Neural crest cell (in vitro differentiated cells): ENCODE results near the gene FAM237A. TPM values are rescaled to one million over a fixed set of nuclear protein-coding genes. Genes with fewer than 3 reads are reported as not detected.

Experiments
- DNase-seq: peaks from one replicate; pipeline ENCODE4 v3.0.0; 2021; ENCODE audit warnings: low read depth, mixed read lengths, low spot score
- H3K27ac Mint-ChIP-seq: one replicate; pipeline ENCODE4 v1.8.0; 2021; ENCODE audit warnings: mild to moderate bottlenecking, mixed read lengths; ENCODE audit not compliant: unreplicated experiment
- H3K27me3 Mint-ChIP-seq: 2 replicates; pipeline ENCODE4 v1.8.0; 2021; ENCODE audit warnings: low read depth, mild to moderate bottlenecking, mixed read lengths
- H3K36me3 Mint-ChIP-seq: 2 replicates; pipeline ENCODE4 v1.8.0; 2021; ENCODE audit warnings: low read depth, mild to moderate bottlenecking, mixed read lengths
- H3K4me1 Mint-ChIP-seq: 2 replicates; pipeline ENCODE4 v1.8.0; 2021; ENCODE audit warnings: mixed read lengths
- H3K4me3 Mint-ChIP-seq: one replicate; pipeline ENCODE4 v1.8.0; 2021; ENCODE audit warnings: mild to moderate bottlenecking, mixed read lengths
- H3K9me3 Mint-ChIP-seq: 2 replicates; pipeline ENCODE4 v1.8.0; 2021; ENCODE audit warnings: mixed read lengths
- total RNA-seq: library from RNA; stranded (reverse); gene quantifications from 2 replicates; pipeline ENCODE4 v1.2.1, GENCODE V29; 2021
- TF ChIP-seq, protein P1 (sequence below): fragments of 200-600 bp; sonication (generic); conservative IDR thresholded peaks from 2 replicates; pipeline ENCODE4 v1.5.0; 2021; ENCODE audit warnings: antibody characterized with exemption, mild to moderate bottlenecking

The FAM237A gene
- total RNA-seq, 1 donor from 2014 or later = not detected

DNA sequence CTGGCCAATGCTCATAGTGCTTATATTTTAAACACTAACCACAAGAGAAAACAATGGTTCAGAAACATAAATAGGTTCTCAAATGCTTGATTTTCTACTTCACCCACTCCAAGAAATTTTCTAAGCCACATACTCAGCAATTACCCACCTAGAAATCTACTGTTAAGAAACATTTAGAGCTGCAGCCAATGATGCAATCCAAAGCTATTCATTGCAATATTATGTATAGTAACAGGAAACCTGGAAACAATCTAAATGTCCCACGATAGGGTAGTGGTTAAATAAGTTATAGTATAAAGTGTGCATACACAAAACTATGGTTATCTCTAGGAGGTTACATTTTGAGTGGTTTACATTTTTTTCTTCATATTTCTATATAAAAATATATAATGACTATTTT, 5.7 kb downstream of the FAM237A start:
- Mint-ChIP-seq H3K36me3 (no peaks in the 10 kb centered on the region), H3K9me3 (no peaks in the 10 kb centered on the region), H3K27me3 (peaks cover 38% of the 10 kb centered on the region), H3K4me3 (no peak overlapping the region), H3K27ac (no peak overlapping the region), H3K4me1 (no peaks in the 10 kb centered on the region)
- no peak for DNase-seq
- TF ChIP-seq, protein P1, sequence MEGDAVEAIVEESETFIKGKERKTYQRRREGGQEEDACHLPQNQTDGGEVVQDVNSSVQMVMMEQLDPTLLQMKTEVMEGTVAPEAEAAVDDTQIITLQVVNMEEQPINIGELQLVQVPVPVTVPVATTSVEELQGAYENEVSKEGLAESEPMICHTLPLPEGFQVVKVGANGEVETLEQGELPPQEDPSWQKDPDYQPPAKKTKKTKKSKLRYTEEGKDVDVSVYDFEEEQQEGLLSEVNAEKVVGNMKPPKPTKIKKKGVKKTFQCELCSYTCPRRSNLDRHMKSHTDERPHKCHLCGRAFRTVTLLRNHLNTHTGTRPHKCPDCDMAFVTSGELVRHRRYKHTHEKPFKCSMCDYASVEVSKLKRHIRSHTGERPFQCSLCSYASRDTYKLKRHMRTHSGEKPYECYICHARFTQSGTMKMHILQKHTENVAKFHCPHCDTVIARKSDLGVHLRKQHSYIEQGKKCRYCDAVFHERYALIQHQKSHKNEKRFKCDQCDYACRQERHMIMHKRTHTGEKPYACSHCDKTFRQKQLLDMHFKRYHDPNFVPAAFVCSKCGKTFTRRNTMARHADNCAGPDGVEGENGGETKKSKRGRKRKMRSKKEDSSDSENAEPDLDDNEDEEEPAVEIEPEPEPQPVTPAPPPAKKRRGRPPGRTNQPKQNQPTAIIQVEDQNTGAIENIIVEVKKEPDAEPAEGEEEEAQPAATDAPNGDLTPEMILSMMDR = no peak

DNA sequence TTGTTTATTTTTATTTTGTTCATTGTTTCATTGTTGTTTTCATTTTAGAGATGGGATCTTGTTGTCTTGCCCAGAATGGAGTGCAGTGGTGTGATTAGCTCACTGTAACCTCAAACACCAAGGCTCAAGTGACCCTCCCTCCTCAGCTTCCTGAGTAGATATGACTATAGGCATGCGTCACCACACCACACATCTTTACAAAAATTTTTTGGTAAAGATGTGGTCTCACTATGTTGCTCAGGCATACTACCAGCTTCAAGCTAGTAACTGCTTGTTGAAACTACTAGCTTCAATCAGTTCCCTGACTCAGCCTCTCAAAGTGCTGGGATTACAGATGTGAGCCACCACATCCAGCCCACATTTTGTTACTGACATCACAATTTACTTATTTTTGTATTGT, 14.8 kb downstream of the FAM237A start:
- peaks cover 14% of the 10 kb centered on the region for H3K27me3 Mint-ChIP-seq
- H3K4me3 Mint-ChIP-seq = no peak overlapping the region
- H3K36me3 Mint-ChIP-seq = no peaks in the 10 kb centered on the region
- H3K27ac Mint-ChIP-seq = no peak overlapping the region
- TF ChIP-seq, protein P1 = no peak
- no peak for DNase-seq
- H3K4me1 Mint-ChIP-seq = no peaks in the 10 kb centered on the region
- H3K9me3 Mint-ChIP-seq = peaks cover 14% of the 10 kb centered on the region

DNA sequence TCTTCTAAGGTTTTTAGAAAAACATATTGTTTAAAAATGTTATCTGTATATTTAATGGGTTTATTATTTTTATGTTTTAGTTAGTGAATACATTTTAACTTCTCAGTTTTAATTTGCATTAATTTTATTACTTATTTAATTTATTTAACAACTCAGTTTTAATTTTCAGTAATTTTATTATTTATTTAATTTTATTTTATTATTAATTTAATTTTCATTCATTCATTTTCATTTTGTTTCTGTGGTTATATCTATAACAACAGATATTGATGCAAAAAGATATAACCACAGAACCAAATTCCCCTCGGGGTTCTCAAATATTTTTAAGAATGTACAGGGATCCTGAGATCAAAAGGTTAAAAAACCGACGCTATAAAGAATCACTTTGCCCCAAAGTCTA, 23.0 kb downstream of the FAM237A start:
- Mint-ChIP-seq H3K9me3 (no peaks in the 10 kb centered on the region), H3K27me3 (peaks cover 5% of the 10 kb centered on the region), H3K36me3 (no peaks in the 10 kb centered on the region), H3K4me3 (no peak overlapping the region), H3K27ac (peak overlapping the region; percentile 59), H3K4me1 (peaks cover 6% of the 10 kb centered on the region)
- TF ChIP-seq, protein P1 = no peak
- no peak for DNase-seq

DNA sequence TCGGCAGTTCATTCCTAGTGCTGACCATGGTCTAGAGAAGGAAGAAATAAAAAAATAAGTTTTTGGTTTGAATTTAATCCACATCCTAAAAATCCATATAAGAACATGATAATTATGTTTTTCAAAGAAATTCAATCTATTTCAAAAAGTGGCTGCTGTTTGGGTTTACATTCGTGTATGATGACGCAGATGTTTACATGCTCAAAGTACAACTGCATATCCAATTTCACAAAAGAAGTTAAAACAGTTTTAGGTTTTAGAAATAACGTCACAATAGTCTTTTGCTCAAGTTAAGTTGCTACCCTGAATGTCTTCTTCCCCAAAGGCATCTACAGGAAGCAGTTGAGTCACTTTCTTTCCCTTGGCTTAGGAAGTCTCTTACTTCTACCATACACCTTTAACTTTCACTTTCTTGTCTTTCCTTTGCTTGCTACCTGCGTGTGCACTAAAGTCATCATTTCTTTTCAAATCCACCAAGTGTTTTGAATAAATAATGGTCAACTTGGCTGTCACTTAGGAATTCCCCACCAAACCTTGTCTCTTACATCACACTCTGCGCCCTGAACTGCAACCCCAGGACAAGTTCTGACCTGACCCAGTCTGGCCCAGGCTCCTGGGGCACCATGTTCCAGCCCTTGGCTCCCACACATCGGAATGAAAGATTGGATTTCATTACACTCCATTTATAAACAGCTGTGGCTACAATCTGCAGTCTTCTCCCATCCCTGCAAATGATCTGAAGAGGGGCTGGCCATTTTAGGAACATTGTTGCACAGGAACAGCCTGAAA, 28.4 kb downstream of the FAM237A start:
- no peak overlapping the region for H3K4me3 Mint-ChIP-seq
- H3K27me3 Mint-ChIP-seq = no peaks in the 10 kb centered on the region
- H3K4me1 Mint-ChIP-seq = peaks cover 6% of the 10 kb centered on the region
- TF ChIP-seq, protein P1 = no peak
- no peak overlapping the region for H3K27ac Mint-ChIP-seq
- H3K9me3 Mint-ChIP-seq = no peaks in the 10 kb centered on the region
- DNase-seq = no peak
- no peaks in the 10 kb centered on the region for H3K36me3 Mint-ChIP-seq

DNA sequence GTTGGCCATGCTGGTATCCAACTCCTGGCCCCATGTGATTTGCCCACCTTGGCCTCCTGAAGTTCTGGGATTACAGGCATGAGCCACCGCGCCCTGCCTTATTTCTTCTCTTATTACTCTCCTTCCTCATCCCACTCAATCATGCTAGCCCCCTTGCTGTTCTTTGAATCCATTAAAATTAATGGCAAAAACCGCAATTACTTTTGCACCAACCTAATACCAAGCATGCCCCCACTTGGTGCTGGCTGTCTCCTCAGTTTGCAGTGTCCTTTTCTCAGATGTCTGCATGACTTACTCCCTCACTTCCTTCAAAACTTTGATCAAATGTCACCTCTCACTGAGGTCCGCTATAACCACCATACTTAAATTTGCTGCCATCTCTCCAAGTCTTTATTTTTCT, 41.3 kb downstream of the FAM237A start:
- Mint-ChIP-seq H3K36me3 (no peaks in the 10 kb centered on the region), H3K9me3 (no peaks in the 10 kb centered on the region), H3K4me3 (no peak overlapping the region), H3K4me1 (no peaks in the 10 kb centered on the region), H3K27me3 (peaks cover 14% of the 10 kb centered on the region), H3K27ac (no peak overlapping the region)
- TF ChIP-seq, protein P1 = no peak
- no peak for DNase-seq
